B cell (primary cell): Measurements from ENCODE around the gene KCNJ16. TPM values are rescaled to one million over a fixed set of nuclear protein-coding genes. Genes with fewer than 3 reads are reported as not detected.

Source experiments
- ATAC-seq: fragments of 200-7000 bp; cut with Tn5 transposase; one replicate; pipeline ENCODE4 v1.10.0; 2021; ENCODE audit warnings: low read depth, mild to moderate bottlenecking, moderate number of reproducible peaks, moderate library complexity
- CTCF ChIA-PET: fragments of 350-600 bp; sonication (Branson Sonifier 250); formaldehyde crosslinking; loops from one replicate; lab custom pipeline; 2021; ENCODE audit warnings: antibody characterized with exemption, inconsistent platforms; lab: Charles Lee
- POLR2A ChIA-PET: fragments of 350-600 bp; sonication (Branson Sonifier 250); formaldehyde crosslinking; loops from one replicate; lab custom pipeline; 2021; ENCODE audit warnings: antibody characterized with exemption; lab: Charles Lee
- DNase-seq: peaks from one replicate; pipeline ENCODE4 v3.0.0; 2013
- H2AFZ ChIP-seq: 2 replicates; pipeline ENCODE4 v1.6.1; 2012; ENCODE audit warnings: mild to moderate bottlenecking, low read depth, low read length; ENCODE audit not compliant: insufficient read depth, poor library complexity, severe bottlenecking
- H3K27ac ChIP-seq, 2 donors: 1 replicate in 1 of 2; 2 replicates in 1 of 2; pipeline ENCODE4 v1.5.1; 2012 to 2013; ENCODE audit warnings: low read length in 2 of 2, mild to moderate bottlenecking in 2 of 2, moderate library complexity in 1 of 2
- H3K27me3 ChIP-seq, 4 experiments: fragments of 200-600 bp in 1 of 4; sonication (generic) in 1 of 4; replicated peaks in 1 of 4; 1 replicate in 2 of 4; 2 replicates in 2 of 4; pipeline versions ENCODE4 v1.6.1 to v1.7.0; 2013 to 2016; ENCODE audit warnings: low read length in 3 of 4, mild to moderate bottlenecking in 2 of 4, mixed read lengths in 1 of 4, moderate library complexity in 1 of 4; ENCODE audit not compliant: insufficient read depth in 4 of 4, control insufficient read depth in 3 of 4; ENCODE audit errors: control extremely low read depth in 1 of 4
- H3K36me3 ChIP-seq, 2 experiments: replicated peaks in 1 of 2; 1 replicate in 1 of 2; 2 replicates in 1 of 2; pipeline versions ENCODE4 v1.6.1 to v1.7.1; 2013; ENCODE audit warnings: low read length in 1 of 2; ENCODE audit not compliant: insufficient read depth in 2 of 2, control insufficient read depth in 1 of 2; ENCODE audit errors: control extremely low read depth in 1 of 2, extremely low read depth in 1 of 2
- H3K4me1 ChIP-seq, 2 donors: fragments of 200-600 bp in 1 of 2; sonication (generic) in 1 of 2; 1 replicate in 1 of 2; 2 replicates in 1 of 2; pipeline versions ENCODE4 v1.5.1 to v1.6.1; 2013 to 2017; ENCODE audit warnings: low read length in 2 of 2; ENCODE audit not compliant: control insufficient read depth in 2 of 2, insufficient read depth in 2 of 2
- H3K4me2 ChIP-seq: replicated peaks from 2 replicates; pipeline ENCODE3; 2012; ENCODE audit warnings: mild to moderate bottlenecking, low read depth, low read length; ENCODE audit not compliant: poor library complexity, severe bottlenecking
- H3K4me3 ChIP-seq, 5 experiments: fragments of 200-600 bp in 1 of 5; sonication (generic) in 1 of 5; 1 replicate in 3 of 5; 2 replicates in 2 of 5; pipeline versions ENCODE4 v1.5.1 to v1.7.0; 2011 to 2016; ENCODE audit warnings: low read length in 4 of 5, mild to moderate bottlenecking in 4 of 5, low read depth in 2 of 5, control low read depth in 1 of 5, moderate library complexity in 1 of 5; ENCODE audit not compliant: insufficient read depth in 1 of 5; ENCODE audit errors: control extremely low read depth in 1 of 5, extremely low read depth in 1 of 5
- H3K79me2 ChIP-seq: fragments of 200-600 bp; sonication (generic); one replicate; pipeline ENCODE4 v1.6.0; 2016; ENCODE audit warnings: low read length; ENCODE audit not compliant: control insufficient read depth, insufficient read depth
- H3K9ac ChIP-seq: fragments of 200-600 bp; sonication (generic); 2 replicates; pipeline ENCODE4 v1.6.1; 2017; ENCODE audit warnings: mild to moderate bottlenecking, low read length, moderate library complexity
- H3K9me3 ChIP-seq, 3 donors: one replicate each; pipeline versions ENCODE4 v1.6.1 to v1.7.1; 2013; ENCODE audit warnings: low read length in 2 of 3; ENCODE audit not compliant: control insufficient read depth in 2 of 3, insufficient read depth in 1 of 3; ENCODE audit errors: control extremely low read depth in 1 of 3
- H4K20me1 ChIP-seq: 2 replicates; pipeline ENCODE4 v1.6.0; 2012; ENCODE audit warnings: mild to moderate bottlenecking, low read length; ENCODE audit not compliant: insufficient read depth, control insufficient read depth, poor library complexity, severe bottlenecking
- H3K27ac Mint-ChIP-seq: one replicate; pipeline ENCODE4 v1.8.0; 2021; ENCODE audit warnings: mixed read lengths
- H3K27me3 Mint-ChIP-seq: one replicate; pipeline ENCODE4 v1.8.0; 2021; ENCODE audit warnings: mixed read lengths
- H3K4me1 Mint-ChIP-seq: one replicate; pipeline ENCODE4 v1.8.0; 2021; ENCODE audit warnings: mixed read lengths
- H3K4me3 Mint-ChIP-seq: one replicate; pipeline ENCODE4 v1.8.0; 2021; ENCODE audit warnings: mixed read lengths
- H3K9me3 Mint-ChIP-seq: one replicate; pipeline ENCODE4 v1.8.0; 2022; ENCODE audit warnings: mixed read lengths; ENCODE audit not compliant: insufficient read depth
- CTCF ChIP-seq: fragments of 200-600 bp; IDR thresholded peaks from one replicate; pipeline ENCODE4 v1.8.0; 2022; ENCODE audit warnings: antibody characterized with exemption, mild to moderate bottlenecking
- EZH2 ChIP-seq: IDR thresholded peaks from 2 replicates; pipeline ENCODE4 v1.6.1; 2012; ENCODE audit warnings: borderline replicate concordance, low read depth, mild to moderate bottlenecking, moderate library complexity, low read length; ENCODE audit not compliant: insufficient read depth, poor library complexity, severe bottlenecking
- WGBS: methylation state at CpG from one replicate; pipeline ENCODE4 v1.1.5; 2013; ENCODE audit warnings: missing lambda C conversion rate; ENCODE audit not compliant: insufficient coverage; 5-methylcytosine and 5-hydroxymethylcytosine counted together
- intact Hi-C: fragments of 100-400 bp; cut with micrococcal nuclease; formaldehyde crosslinking; loops from one replicate; pipeline ENCODE4 v1.10.0; 2022
- polyA plus RNA-seq: library from polyadenylated mRNA; depleted of rRNA; stranded (reverse); fragments of >200 nt; gene quantifications from 2 replicates; pipeline ENCODE4 v1.2.3, GENCODE V29; 2012
- total RNA-seq, 2 donors: library from RNA; stranded (reverse); fragments of 120-200 nt in 1 of 2; gene quantifications; 1 replicate in 1 of 2; 2 replicates in 1 of 2; pipeline versions ENCODE4 v1.2.3 to v1.2.4, GENCODE V29; 2013 to 2022

The KCNJ16 gene
- total and polyA plus RNA-seq, 2 donors (not counting 1 experiment from before 2014, with no cell fraction given): not detected

GRCh38 chr17:70158591-70158990 lies 83.6 kb downstream of the KCNJ16 start:
- H2AFZ ChIP-seq: no peak overlapping the region
- no peak overlapping the region for H3K4me3 Mint-ChIP-seq
- H3K9ac ChIP-seq: no peak overlapping the region
- H3K36me3 ChIP-seq: no peaks in the 10 kb centered on the region
- H3K4me2 ChIP-seq: no peak overlapping the region
- DNase-seq (no peak), ATAC-seq (no peak)
- no peak overlapping the region for H3K27ac ChIP-seq
- ChIA-PET POLR2A (no interaction called here), CTCF (no interaction called here)
- no peaks in the 10 kb centered on the region for H3K4me1 Mint-ChIP-seq
- no peaks in the 10 kb centered on the region for H3K27me3 ChIP-seq
- WGBS: 100% methylated on average over 4 of the region's 6 CpGs
- peaks cover 6% of the 10 kb centered on the region for H3K27me3 Mint-ChIP-seq
- no peaks in the 10 kb centered on the region for H3K79me2 ChIP-seq
- TF ChIP-seq CTCF (no peak), EZH2 (no peak)
- H3K4me3 ChIP-seq: no peak overlapping the region
- intact Hi-C loops: no loop called here
- no peaks in the 10 kb centered on the region for H3K9me3 Mint-ChIP-seq
- no peaks in the 10 kb centered on the region for H3K9me3 ChIP-seq
- H3K4me1 ChIP-seq: no peaks in the 10 kb centered on the region
- no peak overlapping the region for H3K27ac Mint-ChIP-seq
- H4K20me1 ChIP-seq: no peaks in the 10 kb centered on the region

- no peak overlapping the region for H3K27ac Mint-ChIP-seq
- no peaks in the 10 kb centered on the region for H3K9me3 Mint-ChIP-seq
- no peak overlapping the region for H3K27ac ChIP-seq
- no peaks in the 10 kb centered on the region for H3K9me3 ChIP-seq
- CTCF ChIA-PET: no interaction called here
- TF ChIP-seq CTCF (no peak), EZH2 (no peak)
- no peaks in the 10 kb centered on the region for H3K36me3 ChIP-seq
- no peak overlapping the region for H3K4me2 ChIP-seq
- no peak overlapping the region for H2AFZ ChIP-seq
- no peaks in the 10 kb centered on the region for H3K27me3 ChIP-seq
- H3K79me2 ChIP-seq: no peaks in the 10 kb centered on the region
- no peaks in the 10 kb centered on the region for H4K20me1 ChIP-seq
- no peak overlapping the region for H3K4me3 ChIP-seq
- H3K4me1 Mint-ChIP-seq: no peaks in the 10 kb centered on the region
- no peak overlapping the region for H3K4me3 Mint-ChIP-seq
- peaks cover 13% of the 10 kb centered on the region for H3K27me3 Mint-ChIP-seq
- POLR2A ChIA-PET: no interaction called here
- WGBS: no CpG with 5 or more reads among the region's 2 CpGs
- no peak overlapping the region for H3K9ac ChIP-seq
- H3K4me1 ChIP-seq: no peaks in the 10 kb centered on the region
- no peak for ATAC-seq
- intact Hi-C loops: no loop called here
- no peak for DNase-seq
Measured at GRCh38 chr17:70159980-70160379, 85.0 kb downstream of the KCNJ16 start.
